ENCODE results near the gene ADGRG6. TPM values are rescaled to one million over a fixed set of nuclear protein-coding genes. Genes with fewer than 3 reads are reported as not detected.

ADGRG6 gene
- total and polyA plus RNA-seq, 4 donors, result 18.7 to 110 (median 45.7) TPM

GRCh38 chr6:142476452-142476851 lies 174.6 kb downstream of the ADGRG6 start:
- Histone ChIP-seq H3K9ac (ENCODE audit: low read depth in 1 of 2, low read length in 2 of 2) (no peak overlapping the region), H3K27me3 (ENCODE audit: control insufficient read depth in 4 of 4, insufficient read depth in 4 of 4, low read length in 3 of 4) (no peaks in the 10 kb centered on the region), H3K4me1 (ENCODE audit: control insufficient read depth in 4 of 4, insufficient read depth in 4 of 4, low read length in 3 of 4) (no peaks in the 10 kb centered on the region), H3K4me3 (ENCODE audit: low read depth in 1 of 3, low read length in 3 of 3) (no peak overlapping the region), H3K27ac (ENCODE audit: low read depth in 1 of 2, low read length in 2 of 2) (no peak overlapping the region), H3K36me3 (ENCODE audit: control insufficient read depth in 4 of 4, insufficient read depth in 3 of 4, low read depth in 1 of 4, low read length in 3 of 4) (no peaks in the 10 kb centered on the region), H3K9me3 (ENCODE audit: control insufficient read depth in 4 of 4, low read length in 3 of 4) (no peaks in the 10 kb centered on the region)
- no peak for DNase-seq (ENCODE audit: low spot score)
- 85% methylated on average over 2 of the region's 2 CpGs for WGBS
- TF ChIP-seq CTCF (IDR thresholded peaks at IDR 0.05; ENCODE audit: low read depth, low read length, missing input control) (no peak), EGR1 (IDR thresholded peaks at IDR 0.05; ENCODE audit: low read depth in 2 of 2) (no peak), FOXA1 (IDR thresholded peaks at IDR 0.05) (no peak), YY1 (IDR thresholded peaks at IDR 0.05) (no peak), RAD21 (IDR thresholded peaks at IDR 0.05) (no peak), GABPA (IDR thresholded peaks at IDR 0.05 in 1 of 2, conservative IDR thresholded peaks at IDR 0.05 in 1 of 2) (no peak)
- TF ChIP-seq, protein P1, sequence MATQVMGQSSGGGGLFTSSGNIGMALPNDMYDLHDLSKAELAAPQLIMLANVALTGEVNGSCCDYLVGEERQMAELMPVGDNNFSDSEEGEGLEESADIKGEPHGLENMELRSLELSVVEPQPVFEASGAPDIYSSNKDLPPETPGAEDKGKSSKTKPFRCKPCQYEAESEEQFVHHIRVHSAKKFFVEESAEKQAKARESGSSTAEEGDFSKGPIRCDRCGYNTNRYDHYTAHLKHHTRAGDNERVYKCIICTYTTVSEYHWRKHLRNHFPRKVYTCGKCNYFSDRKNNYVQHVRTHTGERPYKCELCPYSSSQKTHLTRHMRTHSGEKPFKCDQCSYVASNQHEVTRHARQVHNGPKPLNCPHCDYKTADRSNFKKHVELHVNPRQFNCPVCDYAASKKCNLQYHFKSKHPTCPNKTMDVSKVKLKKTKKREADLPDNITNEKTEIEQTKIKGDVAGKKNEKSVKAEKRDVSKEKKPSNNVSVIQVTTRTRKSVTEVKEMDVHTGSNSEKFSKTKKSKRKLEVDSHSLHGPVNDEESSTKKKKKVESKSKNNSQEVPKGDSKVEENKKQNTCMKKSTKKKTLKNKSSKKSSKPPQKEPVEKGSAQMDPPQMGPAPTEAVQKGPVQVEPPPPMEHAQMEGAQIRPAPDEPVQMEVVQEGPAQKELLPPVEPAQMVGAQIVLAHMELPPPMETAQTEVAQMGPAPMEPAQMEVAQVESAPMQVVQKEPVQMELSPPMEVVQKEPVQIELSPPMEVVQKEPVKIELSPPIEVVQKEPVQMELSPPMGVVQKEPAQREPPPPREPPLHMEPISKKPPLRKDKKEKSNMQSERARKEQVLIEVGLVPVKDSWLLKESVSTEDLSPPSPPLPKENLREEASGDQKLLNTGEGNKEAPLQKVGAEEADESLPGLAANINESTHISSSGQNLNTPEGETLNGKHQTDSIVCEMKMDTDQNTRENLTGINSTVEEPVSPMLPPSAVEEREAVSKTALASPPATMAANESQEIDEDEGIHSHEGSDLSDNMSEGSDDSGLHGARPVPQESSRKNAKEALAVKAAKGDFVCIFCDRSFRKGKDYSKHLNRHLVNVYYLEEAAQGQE (IDR thresholded peaks at IDR 0.05), result no peak

DNA sequence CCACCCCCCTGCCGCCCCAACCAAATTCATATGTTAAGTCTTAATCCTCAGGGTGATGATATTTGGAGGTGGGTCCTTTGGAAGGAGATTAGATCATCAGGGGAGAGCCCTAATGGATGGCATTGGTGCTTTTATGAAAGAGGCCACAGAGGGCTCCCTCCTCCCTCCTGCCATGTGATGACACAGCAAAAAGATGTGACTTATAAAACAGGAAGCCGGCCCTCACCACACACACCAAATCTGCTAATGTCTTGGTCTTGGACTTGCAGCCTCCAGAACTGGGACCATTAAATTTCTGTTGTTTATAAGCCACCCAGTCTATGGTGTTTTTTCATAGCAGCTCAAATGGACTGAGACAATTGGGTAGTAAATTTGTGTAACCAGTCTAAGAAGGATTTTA lies 176.3 kb downstream of the ADGRG6 start:
- WGBS, result 96% methylated on average over 2 of the region's 2 CpGs
- no peak for DNase-seq (ENCODE audit: low spot score)
- no peaks in the 10 kb centered on the region for H3K4me1 ChIP-seq (ENCODE audit: control insufficient read depth in 4 of 4, insufficient read depth in 4 of 4, low read length in 3 of 4)
- H3K27ac ChIP-seq (ENCODE audit: low read depth in 1 of 2, low read length in 2 of 2), result no peak overlapping the region
- no peaks in the 10 kb centered on the region for H3K27me3 ChIP-seq (ENCODE audit: control insufficient read depth in 4 of 4, insufficient read depth in 4 of 4, low read length in 3 of 4)
- no peak overlapping the region for H3K9ac ChIP-seq (ENCODE audit: low read depth in 1 of 2, low read length in 2 of 2)
- TF ChIP-seq HNF4A (conservative IDR thresholded peaks at IDR 0.05), result no peak
- TF ChIP-seq ZBTB33 (IDR thresholded peaks at IDR 0.05), result no peak
- no peak for TF ChIP-seq JUND (IDR thresholded peaks at IDR 0.05)
- no peak for TF ChIP-seq EGR1 (IDR thresholded peaks at IDR 0.05; ENCODE audit: low read depth in 2 of 2)
- TF ChIP-seq, protein P1 (IDR thresholded peaks at IDR 0.05), result no peak
- TF ChIP-seq RAD21 (IDR thresholded peaks at IDR 0.05), result no peak
- TF ChIP-seq HNF4G (IDR thresholded peaks at IDR 0.05), result no peak
- no peak for TF ChIP-seq NR2F2 (IDR thresholded peaks at IDR 0.05)
- no peak for TF ChIP-seq FOXA1 (IDR thresholded peaks at IDR 0.05)
- TF ChIP-seq, protein P2, sequence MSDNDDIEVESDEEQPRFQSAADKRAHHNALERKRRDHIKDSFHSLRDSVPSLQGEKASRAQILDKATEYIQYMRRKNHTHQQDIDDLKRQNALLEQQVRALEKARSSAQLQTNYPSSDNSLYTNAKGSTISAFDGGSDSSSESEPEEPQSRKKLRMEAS (IDR thresholded peaks at IDR 0.05), result no peak
- TF ChIP-seq TAF1 (conservative IDR thresholded peaks at IDR 0.05), result no peak
- no peak for TF ChIP-seq ATF3 (IDR thresholded peaks at IDR 0.05)
- no peak for TF ChIP-seq FOXA2 (IDR thresholded peaks at IDR 0.05)
- no peak for TF ChIP-seq GABPA (IDR thresholded peaks at IDR 0.05 in 1 of 2, conservative IDR thresholded peaks at IDR 0.05 in 1 of 2)
- no peaks in the 10 kb centered on the region for H3K36me3 ChIP-seq (ENCODE audit: control insufficient read depth in 4 of 4, insufficient read depth in 3 of 4, low read depth in 1 of 4, low read length in 3 of 4)
- no peaks in the 10 kb centered on the region for H3K9me3 ChIP-seq (ENCODE audit: control insufficient read depth in 4 of 4, low read length in 3 of 4)
- H3K4me3 ChIP-seq (ENCODE audit: low read depth in 1 of 3, low read length in 3 of 3), result no peak overlapping the region

Data from liver (tissue), 9 donors.